IPS DF 6.9 (cell line): ENCODE data around the gene CDC20.

ENCODE experiments used
- DNase-seq: peaks from one replicate; pipeline ENCODE4 v3.0.0-alpha.2; 2013; ENCODE audit warnings: low read depth, low spot score
- H3K27ac ChIP-seq: one replicate; pipeline ENCODE4 v1.5.1; 2013; ENCODE audit warnings: low read length, control low read depth
- H3K27me3 ChIP-seq: 2 replicates; pipeline ENCODE4 v1.6.1; 2013; ENCODE audit warnings: mild to moderate bottlenecking, low read length; ENCODE audit not compliant: control insufficient read depth, insufficient read depth
- H3K36me3 ChIP-seq: 2 replicates; pipeline ENCODE4 v1.6.1; 2013; ENCODE audit warnings: low read length; ENCODE audit not compliant: control insufficient read depth, insufficient read depth
- H3K4me1 ChIP-seq: 2 replicates; pipeline ENCODE4 v1.6.1; 2013; ENCODE audit warnings: low read length; ENCODE audit not compliant: control insufficient read depth, insufficient read depth
- H3K4me3 ChIP-seq: 2 replicates; pipeline ENCODE4 v1.5.1; 2013; ENCODE audit warnings: mild to moderate bottlenecking, low read length
- H3K9me3 ChIP-seq: 2 replicates; pipeline ENCODE4 v1.6.1; 2013; ENCODE audit warnings: low read length, inconsistent platforms; ENCODE audit not compliant: control insufficient read depth, insufficient read depth
- WGBS: extraction: QIAGEN DNeasy Blood & Tissue Kit; methylation state at CpG from one replicate; pipeline ENCODE4 v1.1.7; 2013; ENCODE audit warnings: mixed read lengths, missing lambda C conversion rate; ENCODE audit not compliant: insufficient read length, insufficient coverage; 5-methylcytosine and 5-hydroxymethylcytosine counted together

Gene CDC20

DNA sequence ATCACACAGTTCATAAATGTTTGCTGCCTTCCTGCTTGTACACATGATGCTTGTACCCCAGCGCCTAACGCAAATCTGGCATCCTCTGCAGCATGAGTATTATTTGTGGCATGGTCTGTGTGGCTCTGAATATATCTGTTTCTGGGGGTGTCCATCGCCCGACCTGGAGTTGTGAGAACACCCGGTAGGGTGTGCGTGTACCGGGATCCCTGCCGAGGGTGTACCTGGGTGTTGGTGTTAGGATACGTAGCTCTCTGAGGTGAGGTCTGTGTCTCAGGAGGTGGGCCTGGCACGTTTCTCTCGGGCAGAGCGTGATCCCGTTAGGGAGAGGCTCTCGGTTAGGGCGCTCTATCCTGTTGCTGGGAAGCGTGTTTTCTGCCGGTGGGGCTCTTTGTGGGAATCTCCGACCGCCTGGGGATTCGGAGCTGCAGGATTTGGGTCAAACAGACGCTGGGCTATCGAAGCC, 10.4 kb upstream of the CDC20 start:
- no peak for DNase-seq
- WGBS = no CpG with 5 or more reads among the region's 22 CpGs
- H3K27ac ChIP-seq = no peak overlapping the region

GRCh38 chr1:43348809-43349593, 9.8 kb upstream of the CDC20 start:
- WGBS = no CpG with 5 or more reads among the region's 72 CpGs
- H3K4me1 ChIP-seq = peaks cover 6% of the 10 kb centered on the region
- no peaks in the 10 kb centered on the region; the same call in 1 of the 2 replicates for H3K27me3 ChIP-seq
- H3K9me3 ChIP-seq = no peaks in the 10 kb centered on the region
- no peak overlapping the region for H3K27ac ChIP-seq
- peak overlapping the region; percentile 47; the same call in 1 of the 2 replicates for H3K4me3 ChIP-seq
- H3K36me3 ChIP-seq = no peaks in the 10 kb centered on the region
- no peak for DNase-seq

More for the DNA sequence above, 10.4 kb upstream of the CDC20 start:
- Histone ChIP-seq H3K4me1 (peaks cover 6% of the 10 kb centered on the region), H3K27me3 (no peaks in the 10 kb centered on the region; the same call in 1 of the 2 replicates), H3K4me3 (peak overlapping the region; percentile 43; the same call in 1 of the 2 replicates), H3K9me3 (no peaks in the 10 kb centered on the region), H3K36me3 (no peaks in the 10 kb centered on the region)

- no CpG with 5 or more reads among the region's 11 CpGs for WGBS
- peak overlapping the region; percentile 47; the same call in 1 of the 2 replicates for H3K4me3 ChIP-seq
- H3K4me1 ChIP-seq = peaks cover 6% of the 10 kb centered on the region
- H3K36me3 ChIP-seq = no peaks in the 10 kb centered on the region
- no peaks in the 10 kb centered on the region for H3K9me3 ChIP-seq
- H3K27ac ChIP-seq = peak overlapping the region; percentile 15
- no peaks in the 10 kb centered on the region; the same call in 1 of the 2 replicates for H3K27me3 ChIP-seq
- DNase-seq = no peak
These were observed 9.0 kb upstream of the CDC20 start for GRCh38 chr1:43349594-43350306.

- Histone ChIP-seq H3K4me1 (peaks cover 6% of the 10 kb centered on the region), H3K4me3 (no peak overlapping the region), H3K27me3 (no peaks in the 10 kb centered on the region; the same call in 1 of the 2 replicates), H3K9me3 (no peaks in the 10 kb centered on the region), H3K36me3 (no peaks in the 10 kb centered on the region), H3K27ac (no peak overlapping the region)
- WGBS = no CpG with 5 or more reads among the region's 1 CpG
- no peak for DNase-seq
These were observed 7.8 kb upstream of the CDC20 start for GRCh38 chr1:43350976-43351375.

DNA sequence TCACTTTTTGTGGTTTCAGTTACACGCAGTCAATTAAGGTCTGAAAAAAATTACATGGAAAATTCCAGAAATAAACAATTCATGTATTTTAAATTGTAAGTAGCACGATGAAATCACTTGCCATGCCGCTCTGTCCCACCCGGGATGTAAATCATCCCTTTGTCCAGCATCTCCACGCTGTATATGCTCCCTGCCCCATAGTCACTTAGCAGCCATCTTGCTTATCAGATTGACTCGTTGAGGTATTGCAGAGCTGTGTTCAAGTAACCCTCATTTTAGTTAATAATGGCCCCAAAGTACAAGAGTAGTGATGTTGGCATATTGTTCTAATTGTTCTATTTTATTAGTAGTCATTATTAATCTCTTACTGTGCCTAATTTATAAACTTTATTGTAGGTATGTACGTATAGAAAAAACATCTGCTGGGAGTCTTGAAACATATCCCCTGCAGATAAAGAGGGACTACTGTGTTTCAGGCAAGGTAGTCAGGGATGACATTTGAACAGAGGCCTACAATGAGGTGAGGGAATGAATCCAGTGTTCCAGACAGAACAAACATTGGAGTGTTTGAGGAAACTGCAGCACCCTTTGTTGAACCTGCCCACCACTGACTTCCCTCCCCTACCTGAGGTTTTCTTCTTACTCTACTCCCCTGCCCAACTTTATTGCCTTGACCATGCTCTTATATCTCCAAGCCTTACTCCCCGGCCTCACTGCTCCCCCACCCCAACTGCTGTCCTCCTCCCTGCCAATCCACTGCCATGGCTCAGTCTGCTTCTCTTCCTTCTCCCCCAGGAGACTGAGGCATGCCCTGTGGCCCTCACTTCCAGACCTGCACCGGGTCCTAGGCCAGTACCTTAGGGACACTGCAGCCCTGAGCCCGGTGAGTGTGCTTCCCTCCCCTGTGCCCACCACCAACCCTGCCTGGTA, 7.1 kb upstream of the CDC20 start:
- no CpG with 5 or more reads among the region's 10 CpGs for WGBS

DNA sequence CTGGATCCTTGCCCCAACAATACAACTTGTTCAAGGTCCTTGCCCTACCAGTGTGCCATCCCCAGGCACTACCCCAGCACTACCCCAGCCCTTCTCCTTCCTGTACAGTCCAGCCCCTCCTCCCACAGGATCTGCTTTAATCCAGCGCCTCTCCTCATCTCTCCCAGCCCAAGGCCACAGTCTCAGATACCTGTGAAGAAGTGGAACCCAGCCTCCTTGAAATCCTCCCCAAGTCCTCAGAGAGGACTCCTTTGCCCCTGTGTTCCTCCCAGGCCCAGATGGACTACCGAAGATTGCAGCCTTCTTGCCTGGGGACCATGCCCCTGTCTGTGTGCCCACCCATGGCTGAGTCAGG, 6.5 kb upstream of the CDC20 start:
- H3K4me3 ChIP-seq = no peak overlapping the region
- H3K4me1 ChIP-seq = peaks cover 6% of the 10 kb centered on the region
- DNase-seq = no peak
- no peaks in the 10 kb centered on the region for H3K9me3 ChIP-seq
- WGBS = no CpG with 5 or more reads among the region's 2 CpGs
- no peaks in the 10 kb centered on the region; the same call in 1 of the 2 replicates for H3K27me3 ChIP-seq
- no peak overlapping the region for H3K27ac ChIP-seq
- H3K36me3 ChIP-seq = no peaks in the 10 kb centered on the region

More for the DNA sequence above, 7.1 kb upstream of the CDC20 start:
- H3K36me3 ChIP-seq = no peaks in the 10 kb centered on the region
- DNase-seq = no peak
- H3K4me1 ChIP-seq = peaks cover 6% of the 10 kb centered on the region
- H3K27ac ChIP-seq = no peak overlapping the region
- H3K4me3 ChIP-seq = no peak overlapping the region
- H3K27me3 ChIP-seq = no peaks in the 10 kb centered on the region; the same call in 1 of the 2 replicates
- no peaks in the 10 kb centered on the region for H3K9me3 ChIP-seq

- no peaks in the 10 kb centered on the region; the same call in 1 of the 2 replicates for H3K27me3 ChIP-seq
- no peaks in the 10 kb centered on the region for H3K9me3 ChIP-seq
- WGBS = no CpG with 5 or more reads among the region's 3 CpGs
- DNase-seq = no peak
- no peaks in the 10 kb centered on the region for H3K36me3 ChIP-seq
- no peak overlapping the region for H3K27ac ChIP-seq
- H3K4me3 ChIP-seq = no peak overlapping the region
- peaks cover 8% of the 10 kb centered on the region for H3K4me1 ChIP-seq
These were observed 5.9 kb upstream of the CDC20 start for GRCh38 chr1:43352881-43353280.

DNA sequence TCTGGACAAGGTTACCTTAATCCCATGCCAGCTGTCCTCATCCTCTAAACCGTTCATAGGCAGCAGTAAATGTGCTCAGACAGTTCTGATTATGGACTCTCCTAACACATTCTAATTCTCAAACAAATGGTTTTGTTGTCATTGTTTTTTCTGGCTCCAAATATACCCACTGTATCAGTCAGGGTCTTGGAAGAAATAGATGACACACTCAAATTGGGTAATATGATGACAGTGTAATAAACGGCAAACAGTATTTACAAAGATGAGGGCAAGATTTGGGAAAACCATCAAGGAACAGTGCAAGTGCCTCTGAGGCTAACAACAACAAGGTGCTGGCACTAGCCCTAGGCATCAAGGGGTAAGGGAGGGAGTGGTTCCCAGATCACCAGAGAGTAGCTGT, 4.3 kb upstream of the CDC20 start:
- no peak for DNase-seq
- H3K27me3 ChIP-seq = no peaks in the 10 kb centered on the region
- peaks cover 8% of the 10 kb centered on the region for H3K4me1 ChIP-seq
- H3K9me3 ChIP-seq = no peaks in the 10 kb centered on the region
- WGBS = no CpG with 5 or more reads among the region's 2 CpGs
- no peak overlapping the region for H3K27ac ChIP-seq
- no peak overlapping the region for H3K4me3 ChIP-seq
- H3K36me3 ChIP-seq = no peaks in the 10 kb centered on the region

GRCh38 chr1:43354936-43355335, 3.8 kb upstream of the CDC20 start:
- Histone ChIP-seq H3K36me3 (peaks cover under 1% of the 10 kb centered on the region; the same call in 1 of the 2 replicates), H3K27ac (no peak overlapping the region), H3K4me3 (no peak overlapping the region), H3K9me3 (no peaks in the 10 kb centered on the region), H3K27me3 (no peaks in the 10 kb centered on the region), H3K4me1 (peaks cover 9% of the 10 kb centered on the region)
- no peak for DNase-seq
- WGBS = no CpG with 5 or more reads among the region's 2 CpGs

DNA sequence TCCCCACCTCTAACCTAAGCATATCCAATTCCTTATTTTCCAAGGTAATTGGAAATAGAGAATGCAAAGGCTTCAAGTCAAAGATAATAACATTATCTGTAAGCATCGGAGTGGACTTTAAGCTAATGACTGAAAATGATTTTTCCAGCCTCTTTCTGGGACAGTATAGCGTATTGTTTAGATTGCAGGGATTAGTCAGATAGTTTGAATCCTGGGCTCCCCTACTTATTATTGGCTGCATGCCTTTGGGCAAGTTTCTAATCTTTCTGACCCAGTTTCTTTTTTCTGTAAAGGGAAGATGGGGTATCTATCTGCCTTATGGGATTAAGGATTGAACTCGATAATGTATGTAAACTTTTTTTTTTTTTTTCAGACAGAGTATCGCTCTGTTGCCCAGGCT, 1.5 kb upstream of the CDC20 start:
- H3K27me3 ChIP-seq = no peaks in the 10 kb centered on the region
- no peak overlapping the region for H3K27ac ChIP-seq
- no CpG with 5 or more reads among the region's 4 CpGs for WGBS
- DNase-seq = no peak
- H3K4me3 ChIP-seq = no peak overlapping the region
- H3K36me3 ChIP-seq = peaks cover 21% of the 10 kb centered on the region
- no peaks in the 10 kb centered on the region for H3K9me3 ChIP-seq
- H3K4me1 ChIP-seq = peaks cover 6% of the 10 kb centered on the region; the same call in 1 of the 2 replicates
